K562 (cell line): ENCODE measurements around the gene WASL. TPM values are rescaled to one million over a fixed set of nuclear protein-coding genes. Genes with fewer than 3 reads are reported as not detected.

Source experiments
- ATAC-seq: fragments of 200-7000 bp; cut with Tn5 transposase; 3 replicates; pipeline ENCODE4 v1.9.1; 2020; ENCODE audit warnings: moderate library complexity
- BruUV-seq: library from RNA; stranded (reverse); fragments of 400-500 nt; replicated peaks from 2 replicates; lab custom pipeline; 2021; lab: Mats Ljungman, UMichigan
- CTCF ChIA-PET: fragments of 300-600 bp; formaldehyde crosslinking; extraction: SDS; loops from one replicate; lab custom pipeline; 2021; ENCODE audit warnings: low intra/inter-chr PET ratio; lab: Yijun Ruan, JAX
- POLR2A ChIA-PET: fragments of 300-600, 350-650 bp; sonication (Branson Sonifier 250); formaldehyde crosslinking; extraction: SDS; loops from one replicate; lab custom pipeline; 2021; ENCODE audit warnings: antibody characterized with exemption, inconsistent platforms; lab: Yijun Ruan, JAX
- DNase-seq, 4 experiments: peaks; one replicate each; pipeline versions ENCODE4 v3.0.0 to v3.0.0-alpha.2; 2011 to 2018; ENCODE audit warnings: low spot score in 3 of 4, mixed read lengths in 3 of 4; ENCODE audit errors: extremely low read depth in 1 of 4
- FAIRE-seq: peaks from 2 replicates; lab custom pipeline; 2011; peaks lifted over from hg19 to GRCh38; lab: Jason Lieb, UNC
- H2AFZ ChIP-seq: 2 replicates; pipeline ENCODE4 v1.6.0; 2011; ENCODE audit warnings: low read depth, low read length, control low read depth, inconsistent platforms
- H3K27ac ChIP-seq: fragments of 200-600 bp; 3 replicates; pipeline ENCODE4 v1.8.0; 2011; ENCODE audit warnings: low read depth, mild to moderate bottlenecking, control low read depth, inconsistent platforms, low read length, moderate library complexity, mixed read lengths; ENCODE audit errors: extremely low read depth
- H3K27me3 ChIP-seq, 2 experiments: fragments of 300-600 bp in 1 of 2; 2 replicates in 1 of 2; 3 replicates in 1 of 2; pipeline versions ENCODE4 v1.6.0 to v1.8.0; 2011; ENCODE audit warnings: inconsistent platforms in 2 of 2, low read length in 2 of 2, mild to moderate bottlenecking in 1 of 2, mixed read lengths in 1 of 2, moderate library complexity in 1 of 2; ENCODE audit not compliant: control insufficient read depth in 2 of 2, insufficient read depth in 2 of 2
- H3K36me3 ChIP-seq: fragments of 300-600 bp; 3 replicates; pipeline ENCODE4 v1.8.0; 2011; ENCODE audit warnings: mild to moderate bottlenecking, low read length, inconsistent platforms; ENCODE audit not compliant: control insufficient read depth, insufficient read depth
- H3K4me1 ChIP-seq, 2 experiments: fragments of 200-600 bp in 1 of 2; replicated peaks in 1 of 2; 2 replicates in 1 of 2; 3 replicates in 1 of 2; pipeline versions ENCODE4 v1.5.1 to v1.8.0; 2011; ENCODE audit warnings: inconsistent platforms in 2 of 2, low read length in 2 of 2, mild to moderate bottlenecking in 1 of 2, mixed read lengths in 1 of 2, moderate library complexity in 1 of 2; ENCODE audit not compliant: control insufficient read depth in 2 of 2, insufficient read depth in 2 of 2
- H3K4me2 ChIP-seq: 2 replicates; pipeline ENCODE4 v1.6.1; 2011; ENCODE audit warnings: low read length, control low read depth, inconsistent platforms, mixed read lengths; ENCODE audit not compliant: insufficient read depth
- H3K4me3 ChIP-seq: fragments of 200-600 bp; sonication (generic), shearing (Covaris generic); 2 replicates; pipeline ENCODE4 v1.5.1; 2016; ENCODE audit warnings: control low read depth, inconsistent platforms
- H3K79me2 ChIP-seq: fragments of 200-600 bp; 3 replicates; pipeline ENCODE4 v1.8.0; 2011; ENCODE audit warnings: low read length, inconsistent platforms; ENCODE audit not compliant: control insufficient read depth, insufficient read depth
- H3K9ac ChIP-seq, 2 experiments: 2 replicates each; pipeline versions ENCODE4 v1.6.0 to v1.6.1; 2011; ENCODE audit warnings: low read depth in 2 of 2, low read length in 2 of 2, control low read depth in 1 of 2, inconsistent platforms in 1 of 2, mild to moderate bottlenecking in 1 of 2, mixed read lengths in 1 of 2; ENCODE audit not compliant: insufficient read depth in 1 of 2
- H3K9me1 ChIP-seq: one replicate; pipeline ENCODE4 v1.6.0; 2011; ENCODE audit warnings: inconsistent platforms, mild to moderate bottlenecking, low read length, moderate library complexity; ENCODE audit not compliant: control insufficient read depth, insufficient read depth
- H3K9me3 ChIP-seq: replicated peaks from 2 replicates; pipeline ENCODE4 v1.5.1; 2011; ENCODE audit warnings: low read depth, low read length, inconsistent platforms; ENCODE audit not compliant: control insufficient read depth, insufficient read depth
- H4K20me1 ChIP-seq: replicated peaks from 2 replicates; pipeline ENCODE4 v1.6.1; 2011; ENCODE audit warnings: low read length, inconsistent platforms, mixed read lengths; ENCODE audit not compliant: control insufficient read depth, insufficient read depth
- ARID1B ChIP-seq: fragments of 450-650 bp; IDR thresholded peaks from 2 replicates; pipeline ENCODE4 v1.6.1; 2016; ENCODE audit warnings: antibody characterized with exemption, mild to moderate bottlenecking, inconsistent platforms
- CAMTA2 ChIP-seq: fragments of 250-450 bp; sonication (Bioruptor Pico); conservative IDR thresholded peaks from 2 replicates; pipeline ENCODE4 v1.5.1; 2022
- CHD2 ChIP-seq: IDR thresholded peaks from 2 replicates; pipeline ENCODE4 v1.6.1; 2011; ENCODE audit warnings: low read depth, low read length
- GTF2E2 ChIP-seq: fragments of 200-800 bp; sonication (Bioruptor generic); IDR thresholded peaks from 2 replicates; pipeline ENCODE4 v1.6.1; 2016; ENCODE audit warnings: missing genetic modification characterization, missing compliant biosample characterization
- HDAC8 ChIP-seq: fragments of 450-650 bp; IDR thresholded peaks from 2 replicates; pipeline ENCODE4 v1.6.1; 2016; ENCODE audit warnings: mild to moderate bottlenecking, missing genetic modification characterization, moderate library complexity, missing compliant biosample characterization
- MED1 ChIP-seq: sonication (generic); formaldehyde crosslinking; IDR thresholded peaks from 2 replicates; pipeline ENCODE4 v1.8.1; 2023; ENCODE audit warnings: missing genetic modification reagents, borderline replicate concordance
- MNT ChIP-seq, 2 experiments: fragments of 450-650 bp; conservative IDR thresholded peaks; 2 replicates each; pipeline ENCODE4 v1.6.1; 2017; ENCODE audit warnings: mild to moderate bottlenecking in 2 of 2, moderate library complexity in 2 of 2
- NR2C1 ChIP-seq, 2 experiments: fragments of 450-650 bp; IDR thresholded peaks; 2 replicates each; pipeline ENCODE4 v1.6.1; 2017; ENCODE audit warnings: mild to moderate bottlenecking in 2 of 2, antibody characterized with exemption in 1 of 2, inconsistent platforms in 1 of 2, missing compliant biosample characterization in 1 of 2, missing genetic modification characterization in 1 of 2
- PRMT5 ChIP-seq: sonication (generic); formaldehyde crosslinking; IDR thresholded peaks from 2 replicates; pipeline ENCODE4 v1.5.0; 2020; ENCODE audit warnings: missing genetic modification reagents
- RFX1 ChIP-seq: fragments of 450-650 bp; IDR thresholded peaks from 2 replicates; pipeline ENCODE4 v1.6.1; 2016; ENCODE audit warnings: mild to moderate bottlenecking, moderate library complexity
- SREBF2 ChIP-seq: sonication (generic); formaldehyde crosslinking; IDR thresholded peaks from 2 replicates; pipeline ENCODE4 v1.4.0; 2020; ENCODE audit warnings: mild to moderate bottlenecking, missing genetic modification reagents
- TCF7 ChIP-seq: sonication (generic); IDR thresholded peaks from 2 replicates; pipeline ENCODE4 v1.6.1; 2016; ENCODE audit warnings: antibody characterized with exemption, borderline replicate concordance
- THRA ChIP-seq: fragments of 450-650 bp; IDR thresholded peaks from 2 replicates; pipeline ENCODE4 v1.6.1; 2017; ENCODE audit warnings: mild to moderate bottlenecking, moderate library complexity
- ZEB2 ChIP-seq: fragments of 450-650 bp; IDR thresholded peaks from 2 replicates; pipeline ENCODE4 v1.6.1; 2016
- ZFP36 ChIP-seq: fragments of 150-350 bp; IDR thresholded peaks from 2 replicates; pipeline ENCODE4 v1.6.1; 2018; ENCODE audit warnings: low read length, low read depth; ENCODE audit not compliant: partially characterized antibody
- ZNF212 ChIP-seq: fragments of 450-650 bp; formaldehyde crosslinking; IDR thresholded peaks from 2 replicates; pipeline ENCODE4 v1.4.0; 2020; ENCODE audit warnings: mild to moderate bottlenecking
- ZNF239 ChIP-seq: fragments of 250-450 bp; sonication (Bioruptor Pico); IDR thresholded peaks from 2 replicates; pipeline ENCODE4 v1.4.0; 2020; ENCODE audit warnings: mild to moderate bottlenecking
- ZNF655 ChIP-seq: fragments of 250-450 bp; sonication (Bioruptor Pico); IDR thresholded peaks from 2 replicates; pipeline ENCODE4 v1.5.0; 2021
- ZSCAN29 ChIP-seq: fragments of 450-650 bp; IDR thresholded peaks from 2 replicates; pipeline ENCODE4 v1.6.1; 2017
- in situ Hi-C: fragments of 300-500 bp; cut with MboI; formaldehyde crosslinking; loops from 4 replicates; pipeline ENCODE4 v1.15.0; 2018; ENCODE audit warnings: inconsistent platforms, mixed read lengths
- intact Hi-C: fragments of 100-400 bp; cut with micrococcal nuclease; formaldehyde crosslinking; loops from 2 replicates; pipeline ENCODE4 v1.14.2; 2022
- polyA plus RNA-seq, 8 experiments: library from polyadenylated mRNA; depleted of rRNA in 4 of 8; stranded (reverse) in 5 of 8; unstranded in 3 of 8; fragments of >200 nt; fragmentation: Nextera tagmentation in 2 of 8; fragmentation: Illumina TruSeq in 1 of 8; extraction: Ambion mirVana in 2 of 8; extraction: Trizol in 1 of 8; gene quantifications; 2 replicates each; pipeline versions ENCODE4 v1.2.1 to v1.2.3, GENCODE V29; 2011 to 2014; ENCODE audit warnings: inconsistent platforms in 1 of 8, missing spikeins in 1 of 8
- total RNA-seq, 7 experiments: library from RNA; depleted of rRNA in 6 of 7; stranded (reverse); fragments of >200 nt in 6 of 7; fragmentation: Illumina TruSeq in 2 of 7; extraction: Trizol in 2 of 7; gene quantifications; 2 replicates each; pipeline versions ENCODE4 v1.2.1 to v1.2.3, GENCODE V29; 2011 to 2021; ENCODE audit warnings: low replicate concordance in 1 of 7
- TF ChIP-seq, protein P1 (sequence below): fragments of 450-650 bp; conservative IDR thresholded peaks from 2 replicates; pipeline ENCODE4 v1.6.1; 2016; ENCODE audit warnings: missing genetic modification characterization, low read depth, mild to moderate bottlenecking, missing compliant biosample characterization, moderate library complexity

Gene WASL
- total and polyA plus RNA-seq, 9 of the 15 experiments (the other 6 are each of a cell fraction or from before 2014, with no cell fraction given): 3.2 to 13.9 (median 8.3) TPM

DNA sequence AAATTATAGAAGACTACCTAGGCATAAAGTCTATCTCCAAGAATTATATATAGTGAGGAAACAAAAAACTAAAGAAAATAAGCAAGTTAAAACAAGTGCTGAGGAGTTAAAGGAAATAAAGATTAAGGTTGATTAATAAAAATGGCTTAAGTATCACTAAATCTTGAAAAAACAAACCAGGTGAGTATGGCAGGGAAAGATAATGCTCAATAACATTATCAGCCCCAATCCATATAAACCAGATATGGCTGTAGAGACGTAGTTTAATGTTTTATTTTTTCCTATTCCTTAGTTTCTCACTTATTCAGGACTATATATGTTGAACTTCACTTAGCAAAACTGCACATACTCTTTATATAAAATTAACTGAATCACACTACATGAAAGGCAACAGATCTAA, 4.4 kb downstream of the WASL start (continued):
- TF ChIP-seq THRA (no peak), MED1 (CRISPR knock-in tag) (no peak), ARID1B (peak; percentile 67), ZFP36 (no peak), CHD2 (no peak), NR2C1 (IDR thresholded peaks at IDR 0.05) (no peak), NR2C1 (tag; IDR thresholded peaks at IDR 0.05) (no peak), TCF7 (no peak), ZSCAN29 (no peak), GTF2E2 (tag) (no peak)

DNA sequence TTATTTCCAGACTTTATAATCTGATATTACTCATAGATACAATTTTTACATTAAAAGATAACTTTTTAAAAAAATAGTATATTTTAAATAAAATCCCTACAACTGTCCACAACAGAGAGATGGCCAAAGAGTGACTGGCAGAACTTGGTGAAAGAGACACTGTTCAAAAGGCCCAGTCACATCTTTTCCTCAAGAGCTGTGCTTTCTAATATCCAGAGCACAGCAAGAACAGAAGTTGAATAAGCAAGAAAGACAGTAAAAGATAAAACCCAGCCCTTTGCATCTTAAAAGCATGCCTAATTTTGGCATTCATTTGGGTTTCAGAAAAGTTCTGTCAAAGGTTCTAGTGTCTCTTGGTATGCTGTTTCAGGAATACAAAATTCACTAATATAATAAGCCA, 6.9 kb downstream of the WASL start:
- Histone ChIP-seq H3K9me1 (no peaks in the 10 kb centered on the region), H3K4me3 (no peak overlapping the region), H4K20me1 (peaks cover 17% of the 10 kb centered on the region), H3K79me2 (peaks cover 100% of the 10 kb centered on the region), H3K4me1 (peaks cover 11 to 23% of the 10 kb centered on the region in 2 experiments), H3K4me2 (no peak overlapping the region), H3K27me3 (no peaks in the 10 kb centered on the region), H3K36me3 (peaks cover 14% of the 10 kb centered on the region; the same call in 2 of the 3 replicates), H3K9ac (no peak overlapping the region), H3K9me3 (peaks cover 3% of the 10 kb centered on the region; the same call in 1 of the 2 replicates), H2AFZ (no peak overlapping the region), H3K27ac (no peak overlapping the region)
- ChIA-PET CTCF (no interaction called here), POLR2A (interaction anchor here (1.5 to 1.6 kb wide), 2 partner anchors 11 to 25 kb away, joined by 3 read pairs; no protein-coding TSS in a partner anchor)
- no TSS peak for BruUV-seq
- FAIRE-seq (no peak), DNase-seq (no peak), ATAC-seq (no peak)
- in situ Hi-C loops: no loop called here
- intact Hi-C loops: no loop called here
- no peak for TF ChIP-seq ZNF239 (CRISPR knock-in tag)
- TF ChIP-seq PRMT5 (CRISPR knock-in tag): no peak
- no peak for TF ChIP-seq CAMTA2 (CRISPR knock-in tag)
- no peak for TF ChIP-seq MNT (conservative IDR thresholded peaks at IDR 0.05)
- no peak for TF ChIP-seq ZEB2
- no peak for TF ChIP-seq ZNF212 (CRISPR knock-in tag)
- TF ChIP-seq, protein P1, sequence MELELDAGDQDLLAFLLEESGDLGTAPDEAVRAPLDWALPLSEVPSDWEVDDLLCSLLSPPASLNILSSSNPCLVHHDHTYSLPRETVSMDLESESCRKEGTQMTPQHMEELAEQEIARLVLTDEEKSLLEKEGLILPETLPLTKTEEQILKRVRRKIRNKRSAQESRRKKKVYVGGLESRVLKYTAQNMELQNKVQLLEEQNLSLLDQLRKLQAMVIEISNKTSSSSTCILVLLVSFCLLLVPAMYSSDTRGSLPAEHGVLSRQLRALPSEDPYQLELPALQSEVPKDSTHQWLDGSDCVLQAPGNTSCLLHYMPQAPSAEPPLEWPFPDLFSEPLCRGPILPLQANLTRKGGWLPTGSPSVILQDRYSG (tag): no peak
- TF ChIP-seq RFX1: no peak
- TF ChIP-seq ZNF655: no peak
- no peak for TF ChIP-seq SREBF2 (CRISPR knock-in tag)
- no peak for TF ChIP-seq HDAC8 (tag)
